Astrocyte (in vitro differentiated cells and primary cell): ENCODE results near the gene CORO7. TPM values are rescaled to one million over a fixed set of nuclear protein-coding genes. Genes with fewer than 3 reads are reported as not detected.
A peak's percentile ranks its signal among the peaks of the same experiment; 100 is the strongest.

Experiments
- DNase-seq: peaks from one replicate; pipeline ENCODE4 v3.0.0-alpha.2; 2010; ENCODE audit warnings: low read depth
- FAIRE-seq: peaks from 2 replicates; lab custom pipeline; 2011; peaks lifted over from hg19 to GRCh38; lab: Jason Lieb, UNC
- H2AFZ ChIP-seq: 2 replicates; pipeline ENCODE4 v1.6.0; 2012; ENCODE audit warnings: low read depth, low read length, inconsistent platforms
- H3K27ac ChIP-seq: 2 replicates; pipeline ENCODE4 v1.5.1; 2011; ENCODE audit warnings: low read depth, low read length, inconsistent platforms
- H3K27me3 ChIP-seq: 2 replicates; pipeline ENCODE4 v1.6.0; 2011; ENCODE audit warnings: low read length, inconsistent platforms; ENCODE audit not compliant: insufficient read depth
- H3K36me3 ChIP-seq: 2 replicates; pipeline ENCODE4 v1.5.1; 2011; ENCODE audit warnings: low read length, inconsistent platforms; ENCODE audit not compliant: insufficient read depth
- H3K4me1 ChIP-seq: 2 replicates; pipeline ENCODE4 v1.5.1; 2011; ENCODE audit warnings: low read length, inconsistent platforms; ENCODE audit not compliant: insufficient read depth
- H3K4me2 ChIP-seq: 2 replicates; pipeline ENCODE4 v1.6.0; 2012; ENCODE audit warnings: low read length, inconsistent platforms
- H3K4me3 ChIP-seq: 2 replicates; pipeline ENCODE4 v1.5.1; 2011; ENCODE audit warnings: low read depth, mild to moderate bottlenecking, low read length, inconsistent platforms; ENCODE audit not compliant: insufficient read depth
- H3K79me2 ChIP-seq: 2 replicates; pipeline ENCODE4 v1.6.0; 2012; ENCODE audit warnings: mild to moderate bottlenecking, low read length, inconsistent platforms; ENCODE audit not compliant: insufficient read depth
- H3K9ac ChIP-seq: 2 replicates; pipeline ENCODE4 v1.6.0; 2012; ENCODE audit warnings: mild to moderate bottlenecking, low read length, inconsistent platforms
- H3K9me3 ChIP-seq: 2 replicates; pipeline ENCODE4 v1.5.1; 2012; ENCODE audit warnings: low read depth, mild to moderate bottlenecking, low read length, inconsistent platforms; ENCODE audit not compliant: insufficient read depth
- H4K20me1 ChIP-seq: 2 replicates; pipeline ENCODE4 v1.6.0; 2012; ENCODE audit warnings: low read length, inconsistent platforms; ENCODE audit not compliant: insufficient read depth
- H3K27ac Mint-ChIP-seq: one replicate; pipeline ENCODE4 v1.8.0; 2021; ENCODE audit warnings: mild to moderate bottlenecking, mixed read lengths; ENCODE audit not compliant: unreplicated experiment
- H3K27me3 Mint-ChIP-seq: one replicate; pipeline ENCODE4 v1.8.0; 2021; ENCODE audit warnings: low read depth, mixed read lengths; ENCODE audit not compliant: unreplicated experiment
- H3K36me3 Mint-ChIP-seq: one replicate; pipeline ENCODE4 v1.8.0; 2021; ENCODE audit warnings: low read depth, mixed read lengths; ENCODE audit not compliant: unreplicated experiment
- H3K4me1 Mint-ChIP-seq: one replicate; pipeline ENCODE4 v1.8.0; 2021; ENCODE audit warnings: low read depth, mixed read lengths; ENCODE audit not compliant: unreplicated experiment
- H3K4me3 Mint-ChIP-seq: one replicate; pipeline ENCODE4 v1.8.0; 2021; ENCODE audit warnings: mild to moderate bottlenecking, moderate library complexity, mixed read lengths; ENCODE audit not compliant: unreplicated experiment
- H3K9me3 Mint-ChIP-seq: one replicate; pipeline ENCODE4 v1.8.0; 2021; ENCODE audit warnings: mild to moderate bottlenecking, mixed read lengths; ENCODE audit not compliant: unreplicated experiment
- EZH2 ChIP-seq: IDR thresholded peaks from 2 replicates; pipeline ENCODE4 v1.6.1; 2012; ENCODE audit warnings: mild to moderate bottlenecking, low read length, inconsistent platforms; ENCODE audit not compliant: insufficient read depth
- total RNA-seq: library from RNA; stranded (reverse); gene quantifications from 2 replicates; pipeline ENCODE4 v1.2.1, GENCODE V29; 2021
- TF ChIP-seq, protein P1 (sequence below): IDR thresholded peaks from 2 replicates; pipeline ENCODE4 v1.5.1; 2011; ENCODE audit warnings: low read depth, mild to moderate bottlenecking, inconsistent platforms, low read length, moderate library complexity; ENCODE audit not compliant: insufficient read depth

The CORO7 gene
- total RNA-seq, 1 donor from 2014 or later = 26.4 TPM

DNA sequence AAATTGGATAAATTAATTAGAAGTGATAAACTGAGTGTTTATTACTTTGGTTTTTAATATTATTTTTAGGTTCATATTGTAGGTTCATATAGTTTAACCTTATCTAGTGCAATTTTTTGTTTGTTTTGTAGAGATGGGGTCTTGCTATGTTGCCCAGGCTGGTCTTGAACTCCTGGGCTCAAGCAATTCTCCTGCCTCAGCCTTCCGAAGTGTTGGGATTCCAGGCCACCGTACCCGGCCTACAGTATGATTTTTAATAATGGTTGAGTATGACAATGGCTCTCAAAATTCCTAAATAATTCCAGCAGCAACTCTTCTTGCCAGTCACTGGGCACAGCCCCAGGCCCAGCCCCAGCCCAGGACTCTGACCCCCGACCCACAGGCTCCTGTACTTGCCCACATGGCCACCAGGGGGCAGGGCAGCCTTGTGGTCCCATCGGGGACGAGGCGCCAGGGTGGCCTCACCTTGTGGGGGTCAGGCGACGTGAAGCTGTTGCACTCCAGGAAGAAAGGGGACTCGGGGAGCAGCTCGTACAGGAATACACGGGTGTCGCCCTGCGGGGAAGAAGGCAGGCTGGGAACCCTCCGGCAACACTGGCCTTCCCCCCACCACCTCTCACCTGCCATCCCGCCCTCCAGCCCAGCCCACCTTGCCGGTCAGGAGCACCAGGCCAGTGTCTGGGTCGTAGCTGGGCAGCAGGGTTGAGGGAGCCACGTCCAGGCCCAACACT, 57.4 kb downstream of the CORO7 start:
- H3K27me3 ChIP-seq = no peaks in the 10 kb centered on the region
- H3K4me1 Mint-ChIP-seq = no peaks in the 10 kb centered on the region
- FAIRE-seq = no peak
- H3K9ac ChIP-seq = no peak overlapping the region
- H3K9me3 Mint-ChIP-seq = no peaks in the 10 kb centered on the region
- H3K79me2 ChIP-seq = no peaks in the 10 kb centered on the region
- H3K4me1 ChIP-seq = no peaks in the 10 kb centered on the region
- H3K4me2 ChIP-seq = no peak overlapping the region
- H3K36me3 Mint-ChIP-seq = no peaks in the 10 kb centered on the region
- DNase-seq = no peak
- H4K20me1 ChIP-seq = no peaks in the 10 kb centered on the region
- no peak overlapping the region for H2AFZ ChIP-seq
- TF ChIP-seq, protein P1, sequence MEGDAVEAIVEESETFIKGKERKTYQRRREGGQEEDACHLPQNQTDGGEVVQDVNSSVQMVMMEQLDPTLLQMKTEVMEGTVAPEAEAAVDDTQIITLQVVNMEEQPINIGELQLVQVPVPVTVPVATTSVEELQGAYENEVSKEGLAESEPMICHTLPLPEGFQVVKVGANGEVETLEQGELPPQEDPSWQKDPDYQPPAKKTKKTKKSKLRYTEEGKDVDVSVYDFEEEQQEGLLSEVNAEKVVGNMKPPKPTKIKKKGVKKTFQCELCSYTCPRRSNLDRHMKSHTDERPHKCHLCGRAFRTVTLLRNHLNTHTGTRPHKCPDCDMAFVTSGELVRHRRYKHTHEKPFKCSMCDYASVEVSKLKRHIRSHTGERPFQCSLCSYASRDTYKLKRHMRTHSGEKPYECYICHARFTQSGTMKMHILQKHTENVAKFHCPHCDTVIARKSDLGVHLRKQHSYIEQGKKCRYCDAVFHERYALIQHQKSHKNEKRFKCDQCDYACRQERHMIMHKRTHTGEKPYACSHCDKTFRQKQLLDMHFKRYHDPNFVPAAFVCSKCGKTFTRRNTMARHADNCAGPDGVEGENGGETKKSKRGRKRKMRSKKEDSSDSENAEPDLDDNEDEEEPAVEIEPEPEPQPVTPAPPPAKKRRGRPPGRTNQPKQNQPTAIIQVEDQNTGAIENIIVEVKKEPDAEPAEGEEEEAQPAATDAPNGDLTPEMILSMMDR = peak; percentile 64
- no peak for TF ChIP-seq EZH2
- H3K9me3 ChIP-seq = no peaks in the 10 kb centered on the region
- no peak overlapping the region for H3K27ac Mint-ChIP-seq
- H3K4me3 ChIP-seq = no peak overlapping the region
- no peaks in the 10 kb centered on the region for H3K27me3 Mint-ChIP-seq
- H3K4me3 Mint-ChIP-seq = no peak overlapping the region
- H3K36me3 ChIP-seq = no peaks in the 10 kb centered on the region
- H3K27ac ChIP-seq = no peak overlapping the region

DNA sequence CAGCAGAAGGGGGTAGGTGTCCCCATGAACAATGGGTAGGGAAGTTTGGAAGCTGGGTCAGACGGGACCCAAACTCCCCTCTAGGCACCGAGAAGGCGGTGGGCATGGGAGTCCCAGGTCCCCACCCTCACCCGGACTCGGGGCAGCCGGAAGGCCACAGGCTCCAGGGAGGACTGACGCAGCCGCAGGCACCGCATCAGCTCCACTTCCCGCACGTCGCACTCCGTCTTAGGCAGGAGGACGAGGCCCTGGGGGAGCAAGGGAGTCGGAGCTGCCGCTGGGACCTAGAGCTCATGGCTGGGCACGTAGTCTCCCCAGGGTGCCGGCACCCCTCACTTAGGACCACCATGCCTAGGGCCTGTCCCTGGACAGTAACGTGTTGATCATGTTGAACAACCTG, 58.2 kb downstream of the CORO7 start:
- H3K4me1 Mint-ChIP-seq = no peaks in the 10 kb centered on the region
- no peaks in the 10 kb centered on the region for H3K27me3 ChIP-seq
- no peaks in the 10 kb centered on the region for H3K27me3 Mint-ChIP-seq
- H3K36me3 Mint-ChIP-seq = no peaks in the 10 kb centered on the region
- H3K27ac ChIP-seq = no peak overlapping the region
- FAIRE-seq (no peak), DNase-seq (no peak)
- no peaks in the 10 kb centered on the region for H3K79me2 ChIP-seq
- no peaks in the 10 kb centered on the region for H3K9me3 Mint-ChIP-seq
- no peak overlapping the region for H2AFZ ChIP-seq
- no peak overlapping the region for H3K27ac Mint-ChIP-seq
- no peaks in the 10 kb centered on the region for H3K4me1 ChIP-seq
- no peaks in the 10 kb centered on the region for H4K20me1 ChIP-seq
- no peak overlapping the region for H3K4me2 ChIP-seq
- no peaks in the 10 kb centered on the region for H3K9me3 ChIP-seq
- TF ChIP-seq, protein P1 = no peak
- no peak for TF ChIP-seq EZH2
- H3K36me3 ChIP-seq = no peaks in the 10 kb centered on the region
- H3K4me3 ChIP-seq = no peak overlapping the region
- H3K9ac ChIP-seq = no peak overlapping the region
- H3K4me3 Mint-ChIP-seq = no peak overlapping the region

DNA sequence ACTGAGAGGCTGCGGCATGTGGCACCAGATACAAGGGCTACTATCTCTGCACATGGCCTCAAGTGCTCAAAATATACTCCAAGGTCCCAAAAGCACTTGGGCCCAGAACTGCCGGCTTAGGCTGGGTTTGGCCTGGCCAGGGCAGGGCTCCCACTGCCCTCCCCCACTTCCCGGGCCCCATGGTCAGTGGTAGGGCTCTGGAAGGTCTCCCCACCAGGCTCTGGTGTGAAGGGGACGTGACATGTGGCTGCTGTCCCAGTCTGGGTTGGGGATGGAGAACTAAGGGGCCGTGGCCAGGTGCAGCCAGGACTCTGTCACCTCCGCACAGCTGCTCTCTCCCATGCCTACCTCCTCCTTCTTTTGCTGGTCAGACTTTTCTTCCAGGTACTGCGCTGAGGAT, 59.6 kb downstream of the CORO7 start:
- DNase-seq (no peak), FAIRE-seq (no peak)
- Mint-ChIP-seq H3K27ac (no peak overlapping the region), H3K36me3 (no peaks in the 10 kb centered on the region), H3K9me3 (no peaks in the 10 kb centered on the region), H3K27me3 (no peaks in the 10 kb centered on the region), H3K4me1 (no peaks in the 10 kb centered on the region), H3K4me3 (no peak overlapping the region)
- H3K36me3 ChIP-seq = no peaks in the 10 kb centered on the region
- no peak overlapping the region for H2AFZ ChIP-seq
- H3K27me3 ChIP-seq = no peaks in the 10 kb centered on the region
- no peak overlapping the region for H3K4me3 ChIP-seq
- peaks cover 3% of the 10 kb centered on the region for H3K4me1 ChIP-seq
- H3K9ac ChIP-seq = no peak overlapping the region
- no peaks in the 10 kb centered on the region for H3K9me3 ChIP-seq
- H3K79me2 ChIP-seq = no peaks in the 10 kb centered on the region
- TF ChIP-seq, protein P1 = no peak
- no peak for TF ChIP-seq EZH2
- no peak overlapping the region for H3K4me2 ChIP-seq
- H4K20me1 ChIP-seq = no peaks in the 10 kb centered on the region
- H3K27ac ChIP-seq = no peak overlapping the region
